Neural progenitor cell (in vitro differentiated cells): ENCODE data around the gene WDR17. TPM values are rescaled to one million over a fixed set of nuclear protein-coding genes. Genes with fewer than 3 reads are reported as not detected.
A peak's percentile ranks its signal among the peaks of the same experiment; 100 is the strongest.

Experiments used
- DNase-seq: peaks from one replicate; pipeline ENCODE4 v3.0.0-alpha.2; 2016; ENCODE audit warnings: low spot score
- H2AFZ ChIP-seq: fragments of 200-600 bp; sonication (generic); replicated peaks from 2 replicates; pipeline ENCODE4 v1.6.1; 2016; ENCODE audit warnings: antibody characterized with exemption
- H3F3A ChIP-seq: fragments of 200-600 bp; sonication (generic); 2 replicates; pipeline ENCODE4 v1.6.1; 2016; ENCODE audit warnings: antibody characterized with exemption, low read depth
- H3K27ac ChIP-seq: fragments of 200-600 bp; sonication (generic); 2 replicates; pipeline ENCODE4 v1.5.1; 2016; ENCODE audit warnings: mild to moderate bottlenecking
- H3K27me3 ChIP-seq: fragments of 200-600 bp; sonication (generic); 2 replicates; pipeline ENCODE4 v1.6.1; 2016; ENCODE audit warnings: mild to moderate bottlenecking, moderate library complexity
- H3K36me3 ChIP-seq: fragments of 200-600 bp; sonication (generic); 2 replicates; pipeline ENCODE4 v1.5.1; 2016
- H3K4me1 ChIP-seq: fragments of 200-600 bp; sonication (generic); 2 replicates; pipeline ENCODE4 v1.6.1; 2016; ENCODE audit warnings: mixed run types
- H3K4me2 ChIP-seq: fragments of 200-600 bp; sonication (generic); 2 replicates; pipeline ENCODE4 v1.6.1; 2016
- H3K4me3 ChIP-seq: fragments of 200-600 bp; sonication (generic); 2 replicates; pipeline ENCODE4 v1.5.1; 2016
- H3K79me2 ChIP-seq: fragments of 200-600 bp; sonication (generic); 2 replicates; pipeline ENCODE4 v1.6.1; 2016; ENCODE audit warnings: low read depth
- H3K9ac ChIP-seq: fragments of 200-600 bp; sonication (generic); 2 replicates; pipeline ENCODE4 v1.6.1; 2016
- H3K9me3 ChIP-seq: fragments of 200-600 bp; sonication (generic); 2 replicates; pipeline ENCODE4 v1.5.1; 2016; ENCODE audit warnings: low read depth
- H4K20me1 ChIP-seq: fragments of 200-600 bp; sonication (generic); 2 replicates; pipeline ENCODE4 v1.6.1; 2016; ENCODE audit warnings: low read depth
- H3K27ac Mint-ChIP-seq: 3 replicates; pipeline ENCODE4 v1.8.0; 2021; ENCODE audit warnings: mixed read lengths
- H3K27me3 Mint-ChIP-seq: 2 replicates; pipeline ENCODE4 v1.8.0; 2022; ENCODE audit warnings: low read depth, mild to moderate bottlenecking, inconsistent platforms, moderate library complexity, mixed read lengths; ENCODE audit not compliant: insufficient read depth
- H3K36me3 Mint-ChIP-seq: 3 replicates; pipeline ENCODE4 v1.8.0; 2021; ENCODE audit warnings: mixed read lengths
- H3K4me1 Mint-ChIP-seq: 3 replicates; pipeline ENCODE4 v1.8.0; 2021; ENCODE audit warnings: mixed read lengths
- H3K4me3 Mint-ChIP-seq: 3 replicates; pipeline ENCODE4 v1.8.0; 2021; ENCODE audit warnings: mild to moderate bottlenecking, moderate library complexity, mixed read lengths
- H3K9me3 Mint-ChIP-seq: 3 replicates; pipeline ENCODE4 v1.8.0; 2020; ENCODE audit warnings: mixed read lengths
- EZH2 ChIP-seq: fragments of 200-600 bp; sonication (generic); IDR thresholded peaks from 2 replicates; pipeline ENCODE4 v1.6.1; 2017; ENCODE audit warnings: antibody characterized with exemption, mild to moderate bottlenecking, moderate library complexity
- EZH2phosphoT487 ChIP-seq: fragments of 200-600 bp; sonication (generic); IDR thresholded peaks from 2 replicates; pipeline ENCODE4 v1.6.1; 2017; ENCODE audit warnings: antibody characterized with exemption
- total RNA-seq: library from RNA; depleted of rRNA; stranded (reverse); fragments of >200 nt; gene quantifications from 2 replicates; pipeline ENCODE4 v1.2.3, GENCODE V29; 2015; ENCODE audit warnings: low replicate concordance
- TF ChIP-seq, protein P1 (sequence below): fragments of 200-600 bp; sonication (generic); IDR thresholded peaks from 2 replicates; pipeline ENCODE4 v1.5.1; 2017; ENCODE audit warnings: antibody characterized with exemption, mild to moderate bottlenecking

WDR17 gene
- total RNA-seq, 1 donor from 2014 or later: 9.1 TPM

DNA sequence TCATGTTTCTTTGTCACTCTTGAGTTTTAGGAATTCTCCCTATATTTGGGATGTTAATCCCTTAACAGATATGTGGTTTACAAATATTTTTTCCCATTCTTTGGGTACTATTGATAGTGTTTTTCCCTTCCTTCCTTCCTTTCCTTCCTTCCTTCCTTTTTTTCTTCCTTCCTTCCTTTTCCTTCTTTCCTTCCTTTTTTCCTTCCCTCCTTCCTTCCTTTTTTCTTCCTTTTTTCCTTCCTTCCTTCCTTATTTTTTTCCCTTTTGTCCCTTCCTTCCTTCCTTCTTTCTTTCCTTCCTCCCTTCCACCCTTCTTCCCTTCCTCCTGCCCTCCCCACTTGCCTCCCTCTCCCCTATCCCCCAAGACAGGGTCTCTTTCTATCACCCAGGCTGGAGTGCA, 42.1 kb downstream of the WDR17 start:
- no peak for DNase-seq
- no peak for TF ChIP-seq EZH2
- TF ChIP-seq, protein P1, sequence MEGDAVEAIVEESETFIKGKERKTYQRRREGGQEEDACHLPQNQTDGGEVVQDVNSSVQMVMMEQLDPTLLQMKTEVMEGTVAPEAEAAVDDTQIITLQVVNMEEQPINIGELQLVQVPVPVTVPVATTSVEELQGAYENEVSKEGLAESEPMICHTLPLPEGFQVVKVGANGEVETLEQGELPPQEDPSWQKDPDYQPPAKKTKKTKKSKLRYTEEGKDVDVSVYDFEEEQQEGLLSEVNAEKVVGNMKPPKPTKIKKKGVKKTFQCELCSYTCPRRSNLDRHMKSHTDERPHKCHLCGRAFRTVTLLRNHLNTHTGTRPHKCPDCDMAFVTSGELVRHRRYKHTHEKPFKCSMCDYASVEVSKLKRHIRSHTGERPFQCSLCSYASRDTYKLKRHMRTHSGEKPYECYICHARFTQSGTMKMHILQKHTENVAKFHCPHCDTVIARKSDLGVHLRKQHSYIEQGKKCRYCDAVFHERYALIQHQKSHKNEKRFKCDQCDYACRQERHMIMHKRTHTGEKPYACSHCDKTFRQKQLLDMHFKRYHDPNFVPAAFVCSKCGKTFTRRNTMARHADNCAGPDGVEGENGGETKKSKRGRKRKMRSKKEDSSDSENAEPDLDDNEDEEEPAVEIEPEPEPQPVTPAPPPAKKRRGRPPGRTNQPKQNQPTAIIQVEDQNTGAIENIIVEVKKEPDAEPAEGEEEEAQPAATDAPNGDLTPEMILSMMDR: no peak
- TF ChIP-seq EZH2phosphoT487: no peak
- H3K27ac Mint-ChIP-seq: no peak overlapping the region

DNA sequence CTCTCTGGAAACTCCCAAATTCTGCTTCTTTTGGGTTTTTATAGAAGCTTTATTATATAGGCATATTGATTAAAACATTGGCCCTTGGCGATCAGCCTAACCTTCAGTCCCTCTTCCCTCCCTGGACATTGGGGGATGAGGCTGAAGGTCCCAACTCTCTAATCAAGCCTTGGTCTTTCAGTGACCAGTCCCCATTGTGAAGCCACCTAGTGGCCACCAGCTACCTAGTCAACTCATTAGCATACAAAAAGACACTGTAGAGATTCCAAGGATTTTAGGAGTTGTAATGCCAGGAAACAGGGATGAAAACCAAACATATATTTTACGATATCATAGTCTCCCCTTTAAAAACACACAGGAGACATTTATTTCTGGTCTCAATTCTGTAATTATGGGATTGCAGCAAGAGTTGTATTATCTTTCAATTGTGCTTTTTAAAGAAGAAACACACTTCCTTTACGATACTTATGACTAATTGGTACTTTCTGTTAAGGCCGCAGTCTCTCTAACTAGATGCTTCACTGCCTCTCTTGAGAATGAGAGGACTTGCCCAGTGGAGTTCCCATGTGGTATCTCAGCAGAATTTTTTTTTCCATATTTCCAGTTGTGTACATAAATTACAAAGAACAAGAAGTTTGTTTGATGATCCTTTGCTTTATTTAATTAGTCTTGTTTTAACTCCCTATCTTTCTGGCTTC, 58.2 kb downstream of the WDR17 start:
- DNase-seq: peak; percentile 72
- Histone ChIP-seq H2AFZ (peak overlapping the region; percentile 78), H3K4me3 (no peak overlapping the region), H3K36me3 (no peaks in the 10 kb centered on the region), H4K20me1 (no peaks in the 10 kb centered on the region), H3K9me3 (no peaks in the 10 kb centered on the region), H3K4me2 (no peak overlapping the region), H3F3A (no peaks in the 10 kb centered on the region), H3K4me1 (no peaks in the 10 kb centered on the region), H3K9ac (no peak overlapping the region), H3K79me2 (no peaks in the 10 kb centered on the region), H3K27ac (no peak overlapping the region), H3K27me3 (no peaks in the 10 kb centered on the region)
- Mint-ChIP-seq H3K4me1 (no peaks in the 10 kb centered on the region), H3K9me3 (no peaks in the 10 kb centered on the region), H3K36me3 (peaks cover 2% of the 10 kb centered on the region), H3K4me3 (no peak overlapping the region), H3K27ac (no peak overlapping the region), H3K27me3 (no peaks in the 10 kb centered on the region)
- TF ChIP-seq, protein P1: peak; percentile 70
- TF ChIP-seq EZH2: no peak
- TF ChIP-seq EZH2phosphoT487: no peak

More for the DNA sequence above, 42.1 kb downstream of the WDR17 start:
- H2AFZ ChIP-seq: no peak overlapping the region
- H3K27me3 ChIP-seq: no peaks in the 10 kb centered on the region
- no peaks in the 10 kb centered on the region for H3K79me2 ChIP-seq
- no peaks in the 10 kb centered on the region for H3K4me1 ChIP-seq
- Mint-ChIP-seq H3K9me3 (peaks cover 2% of the 10 kb centered on the region), H3K27me3 (no peaks in the 10 kb centered on the region), H3K4me3 (no peak overlapping the region), H3K36me3 (no peaks in the 10 kb centered on the region), H3K4me1 (no peaks in the 10 kb centered on the region)
- H3K9ac ChIP-seq: no peak overlapping the region
- H3K4me3 ChIP-seq: no peak overlapping the region
- H3F3A ChIP-seq: no peaks in the 10 kb centered on the region
- H4K20me1 ChIP-seq: no peaks in the 10 kb centered on the region
- H3K27ac ChIP-seq: no peak overlapping the region
- H3K9me3 ChIP-seq: no peaks in the 10 kb centered on the region
- H3K36me3 ChIP-seq: no peaks in the 10 kb centered on the region
- no peak overlapping the region for H3K4me2 ChIP-seq

DNA sequence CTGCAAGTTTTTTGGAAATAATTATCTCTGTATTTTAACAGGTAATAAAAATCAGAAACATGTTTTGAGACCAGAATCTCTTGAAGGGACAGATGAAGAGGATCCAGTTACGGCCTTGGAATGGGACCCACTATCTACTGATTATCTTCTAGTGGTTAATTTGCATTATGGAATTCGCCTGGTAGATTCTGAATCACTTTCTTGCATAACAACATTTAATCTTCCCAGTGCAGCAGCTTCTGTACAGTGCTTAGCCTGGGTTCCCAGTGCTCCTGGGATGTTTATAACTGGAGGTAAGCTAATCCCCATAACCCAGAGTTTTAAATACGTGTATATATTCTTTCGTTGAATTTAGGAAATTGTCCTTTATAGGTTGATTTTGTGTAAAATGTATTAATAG, 59.4 kb downstream of the WDR17 start:
- no peak overlapping the region for H3K4me2 ChIP-seq
- no peak overlapping the region for H2AFZ ChIP-seq
- no peak overlapping the region for H3K4me3 ChIP-seq
- Mint-ChIP-seq H3K27ac (no peak overlapping the region), H3K9me3 (no peaks in the 10 kb centered on the region), H3K27me3 (no peaks in the 10 kb centered on the region), H3K36me3 (peaks cover 2% of the 10 kb centered on the region), H3K4me1 (no peaks in the 10 kb centered on the region), H3K4me3 (no peak overlapping the region)
- no peak for TF ChIP-seq EZH2
- TF ChIP-seq, protein P1: no peak
- no peak for TF ChIP-seq EZH2phosphoT487
- DNase-seq: no peak
- H3K9ac ChIP-seq: no peak overlapping the region
- no peaks in the 10 kb centered on the region for H3F3A ChIP-seq
- H3K36me3 ChIP-seq: no peaks in the 10 kb centered on the region
- no peaks in the 10 kb centered on the region for H4K20me1 ChIP-seq
- H3K27ac ChIP-seq: no peak overlapping the region
- H3K79me2 ChIP-seq: no peaks in the 10 kb centered on the region
- H3K27me3 ChIP-seq: no peaks in the 10 kb centered on the region
- H3K4me1 ChIP-seq: no peaks in the 10 kb centered on the region
- no peaks in the 10 kb centered on the region for H3K9me3 ChIP-seq
